22Rv1 (cell line): Measurements from ENCODE around the gene MPHOSPH6.

Experiments used
- H3K27ac ChIP-seq: fragments of 450-650 bp; 2 replicates; pipeline ENCODE4 v1.5.1; 2017
- CTCF ChIP-seq: fragments of 450-650 bp; IDR thresholded peaks from 2 replicates; pipeline ENCODE4 v1.5.1; 2017; ENCODE audit warnings: mild to moderate bottlenecking
- ZFX ChIP-seq: fragments of 450-650 bp; IDR thresholded peaks from 2 replicates; pipeline ENCODE4 v1.6.1; 2017; ENCODE audit warnings: antibody characterized with exemption, borderline replicate concordance

Gene MPHOSPH6

DNA sequence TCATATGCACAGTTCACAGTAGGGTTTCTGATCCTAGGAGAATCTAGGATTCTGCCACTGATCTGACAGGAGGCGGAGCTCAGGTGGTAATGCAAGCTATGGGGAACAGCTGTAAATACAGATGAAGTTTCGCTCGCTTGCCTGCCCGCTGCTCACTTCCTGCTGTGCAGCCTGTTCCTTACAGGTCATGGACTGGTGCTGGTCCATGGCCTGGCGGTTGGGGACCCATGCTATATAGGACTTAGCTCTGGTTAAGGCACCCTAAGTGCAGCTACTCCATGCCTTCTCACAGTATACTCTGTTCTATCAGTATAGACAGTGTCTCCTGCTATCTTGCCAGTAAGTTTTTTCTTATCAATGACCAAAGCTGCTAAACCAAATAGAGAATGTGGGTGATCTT lies 2.4 kb downstream of the MPHOSPH6 start:
- H3K27ac ChIP-seq = no peak overlapping the region
- TF ChIP-seq CTCF (no peak), ZFX (no peak)

DNA sequence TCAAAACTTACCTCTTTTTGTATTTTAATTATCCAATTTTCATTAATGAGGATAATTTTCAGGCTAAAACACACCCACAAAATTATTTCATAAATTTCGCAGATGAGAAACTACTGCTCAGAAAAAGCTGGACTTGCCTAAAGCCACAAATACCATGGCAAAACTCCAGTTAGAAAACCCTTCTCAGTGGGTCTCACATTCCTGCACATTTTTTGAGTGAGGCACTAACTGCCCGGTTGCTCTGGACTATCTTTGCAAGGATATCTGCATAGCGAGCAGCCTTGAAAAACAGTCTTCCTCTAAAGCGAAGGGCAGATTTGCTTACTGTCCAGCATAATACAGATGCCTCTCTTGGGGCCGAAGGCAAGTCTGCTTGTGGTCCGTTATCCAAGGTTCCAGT lies 9.8 kb downstream of the MPHOSPH6 start:
- TF ChIP-seq CTCF (no peak), ZFX (no peak)
- no peak overlapping the region for H3K27ac ChIP-seq

DNA sequence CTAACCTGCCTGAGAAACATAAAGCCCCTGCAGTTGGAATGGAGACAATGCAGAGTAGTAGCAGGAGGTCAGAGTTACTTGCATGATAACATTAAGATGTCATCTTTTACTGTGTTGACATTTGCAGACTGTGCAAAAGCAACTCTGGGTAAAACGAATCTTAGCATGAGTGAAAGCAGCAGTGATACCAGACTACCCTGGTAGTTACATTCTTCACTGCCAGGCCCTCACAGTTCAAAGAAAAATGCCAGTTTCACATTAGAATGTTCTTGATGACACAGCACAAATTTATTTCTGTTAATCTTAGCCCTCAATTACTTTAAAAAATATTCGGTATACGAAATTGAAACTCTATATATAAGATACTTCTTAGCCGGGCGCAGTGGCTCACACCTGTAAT lies 12.2 kb downstream of the MPHOSPH6 start:
- no peak for TF ChIP-seq CTCF
- no peak for TF ChIP-seq ZFX
- H3K27ac ChIP-seq = no peak overlapping the region

DNA sequence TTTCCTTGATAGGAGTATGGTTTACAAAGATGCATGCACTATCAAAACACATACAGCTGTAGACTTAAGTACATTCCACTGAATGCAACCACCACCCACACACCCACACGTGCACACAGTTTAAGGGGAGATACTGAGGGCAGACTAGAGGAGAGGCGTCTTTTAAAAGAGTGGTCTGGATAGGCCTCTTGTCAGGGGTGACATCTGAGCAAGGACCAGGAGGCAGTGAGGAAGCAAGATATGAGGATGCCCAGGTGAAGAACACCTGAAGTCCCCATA lies 12.6 kb downstream of the MPHOSPH6 start:
- no peak overlapping the region for H3K27ac ChIP-seq
- no peak for TF ChIP-seq ZFX
- no peak for TF ChIP-seq CTCF

DNA sequence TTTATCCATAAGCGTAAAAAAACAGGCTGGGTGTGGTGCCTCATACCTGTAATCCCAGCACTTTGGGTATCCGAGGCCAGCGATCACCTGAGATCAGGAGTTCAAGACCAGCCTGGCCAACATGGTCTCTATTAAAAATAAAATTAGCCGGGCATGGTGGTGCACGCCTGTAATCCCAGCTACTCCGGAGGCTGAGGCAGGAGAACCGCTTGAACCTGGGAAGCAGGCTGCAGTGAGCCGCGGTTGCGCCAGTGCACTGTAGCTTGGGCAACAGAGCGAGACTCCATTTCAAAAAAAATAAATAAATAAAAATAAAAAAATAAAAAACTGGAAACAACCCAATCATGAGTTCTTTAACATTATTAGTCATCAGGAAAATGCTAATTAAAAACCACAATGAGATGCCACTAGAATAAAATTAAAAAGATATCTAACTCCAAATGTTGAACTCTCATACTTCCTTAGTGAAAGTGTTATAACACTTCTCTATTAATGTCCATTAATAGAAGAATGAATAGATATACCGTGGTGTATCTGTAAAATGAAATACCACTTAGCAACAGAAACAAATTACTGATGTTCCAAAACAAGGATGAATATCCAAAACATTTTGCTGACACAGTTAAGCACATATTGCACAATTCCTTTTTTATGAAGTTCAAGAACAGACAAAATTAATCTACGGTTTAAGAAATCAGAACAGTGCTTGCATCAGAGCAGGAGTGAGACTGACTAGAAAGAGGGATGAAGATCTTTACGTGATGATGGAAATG lies 13.1 kb downstream of the MPHOSPH6 start:
- no peak overlapping the region for H3K27ac ChIP-seq
- TF ChIP-seq ZFX (no peak), CTCF (no peak)

GRCh38 chr16:82152641-82153112 lies 17.3 kb downstream of the MPHOSPH6 start:
- peak overlapping the region; percentile 19; the same call in 1 of the 2 replicates for H3K27ac ChIP-seq
- TF ChIP-seq ZFX (no peak), CTCF (no peak)

DNA sequence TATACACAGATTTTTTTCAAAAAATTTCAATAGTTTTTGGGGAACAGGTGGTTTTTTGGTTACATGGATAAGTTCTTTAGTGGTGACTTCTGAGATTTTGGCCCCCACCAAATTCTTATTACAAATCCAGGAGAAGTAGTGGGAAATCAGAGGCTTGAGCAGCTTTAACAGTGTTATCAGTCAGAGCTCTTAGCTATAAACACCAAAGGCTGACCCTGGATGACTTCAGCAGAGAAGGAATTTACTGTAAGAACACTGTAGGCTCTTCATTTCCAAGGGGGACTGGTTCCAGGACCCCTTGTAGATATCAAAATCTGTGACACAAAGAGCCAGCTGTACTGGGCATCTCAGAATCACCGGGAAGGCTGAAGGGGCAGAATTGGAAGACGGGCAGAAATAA lies 17.8 kb downstream of the MPHOSPH6 start:
- TF ChIP-seq ZFX (no peak), CTCF (no peak)
- H3K27ac ChIP-seq = peak overlapping the region; percentile 19; the same call in 1 of the 2 replicates
